Epithelial cell of proximal tubule (primary cell): ENCODE data around the gene VWA1. TPM values are rescaled to one million over a fixed set of nuclear protein-coding genes. Genes with fewer than 3 reads are reported as not detected.
"Not testable (repeated sequence)": the region's sequence is repeated elsewhere in the genome, so short reads cannot be mapped to it uniquely, and the experiment has no call there.

Source experiments
- DNase-seq: peaks from one replicate; pipeline ENCODE4 v3.0.0-alpha.2; 2011; ENCODE audit warnings: low read depth
- H3K4me3 ChIP-seq: 2 replicates; pipeline ENCODE4 v1.5.1; 2011; ENCODE audit warnings: low read depth, mild to moderate bottlenecking, low read length
- CTCF ChIP-seq: conservative IDR thresholded peaks from 2 replicates; pipeline ENCODE4 v1.5.1; 2012; ENCODE audit warnings: low read depth, mild to moderate bottlenecking, low read length
- total RNA-seq: library from RNA; depleted of rRNA; stranded (reverse); fragments of >200 nt; gene quantifications from 2 replicates; pipeline ENCODE4 v1.2.3, GENCODE V29; 2015

The VWA1 gene
- total RNA-seq, 1 donor from 2014 or later = 56.3 TPM

- TF ChIP-seq CTCF = no peak
- H3K4me3 ChIP-seq = no peak overlapping the region
- DNase-seq = no peak
These were observed 31.8 kb upstream of the VWA1 start for GRCh38 chr1:1403653-1404052.

DNA sequence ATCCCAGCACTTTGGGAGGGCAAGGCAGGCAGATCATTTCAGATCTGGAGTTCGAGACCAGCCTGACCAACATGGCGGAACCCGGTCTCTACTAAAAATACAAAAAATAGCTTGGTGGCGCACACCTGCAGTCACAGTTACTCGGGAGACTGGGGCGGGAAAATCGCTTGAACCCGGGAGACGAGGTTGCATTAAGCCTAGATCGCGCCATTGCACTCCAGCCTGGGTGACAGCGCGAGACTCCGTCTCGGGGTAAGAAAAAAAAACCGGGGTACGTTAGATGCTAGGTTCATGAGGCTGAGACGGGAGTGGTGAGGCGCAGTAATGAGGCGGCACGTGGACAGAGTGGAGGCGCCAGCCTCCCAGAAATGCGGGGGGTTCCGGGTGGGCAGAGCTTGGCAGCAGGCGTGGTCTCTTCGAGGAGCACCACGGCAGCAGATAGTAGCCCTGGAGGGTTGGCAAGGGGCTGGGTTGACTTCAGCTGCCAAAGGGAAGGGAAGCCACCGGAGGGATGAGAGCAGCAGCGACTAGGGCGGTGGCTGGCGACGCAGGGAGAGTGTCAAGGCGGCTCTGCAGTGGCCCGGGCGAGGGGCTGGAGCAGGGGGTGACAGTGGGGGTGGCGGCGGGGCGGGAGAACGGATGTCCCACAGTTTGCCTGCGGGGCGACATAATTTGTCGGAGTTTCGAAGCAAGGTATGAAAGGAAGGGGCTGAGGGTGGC is 29.2 kb upstream of the VWA1 start:
- peak overlapping the region; percentile 98 for H3K4me3 ChIP-seq
- TF ChIP-seq CTCF = no peak
- no peak for DNase-seq

DNA sequence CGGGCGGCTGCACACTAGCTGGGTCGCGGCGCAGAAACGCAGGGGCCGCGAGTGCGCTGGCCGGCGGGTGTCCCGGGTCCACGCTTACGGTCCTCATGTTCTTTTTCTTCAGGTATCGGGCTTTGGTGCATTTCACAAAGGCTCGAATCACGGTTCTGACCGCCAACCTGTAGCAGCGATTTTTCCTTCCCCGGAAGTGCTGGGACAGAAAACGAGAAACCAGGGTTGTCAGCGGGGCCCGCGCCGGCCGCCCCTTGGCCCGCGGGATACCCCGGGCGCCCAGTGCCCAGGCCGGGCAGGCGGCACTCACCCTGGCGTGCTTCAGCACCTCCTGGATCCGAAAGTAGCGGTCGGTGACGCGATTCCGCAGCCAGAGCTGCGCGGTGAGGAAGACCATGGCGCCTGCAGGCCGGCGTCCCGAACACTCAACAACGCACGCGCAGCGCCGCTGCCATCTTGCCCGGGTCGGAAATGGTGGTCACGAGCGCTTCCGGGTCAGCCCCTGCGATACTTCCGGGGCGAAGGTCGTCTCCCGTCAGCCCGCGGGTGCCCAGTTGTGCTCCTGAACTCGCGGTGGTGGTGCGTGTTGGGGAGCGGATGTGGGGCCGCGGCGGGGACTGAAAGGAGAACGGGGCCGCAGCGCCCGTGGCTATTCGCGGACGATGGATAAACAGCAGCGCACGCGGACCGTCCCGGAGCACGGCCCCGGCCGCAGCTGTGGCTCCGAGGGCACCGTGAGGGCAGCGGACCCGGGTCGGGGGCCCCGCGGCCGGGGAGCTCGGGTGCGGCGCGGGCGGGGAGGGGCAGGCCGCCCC is 28.5 kb upstream of the VWA1 start, which contains the start of gene MRPL20:
Gene MRPL20 (minus strand): TSS at position 473 of the 815 bp plus-strand sequence. CDS start 76 bp downstream, at position 397.
- no peak for TF ChIP-seq CTCF
- no peak for DNase-seq
- H3K4me3 ChIP-seq = peak within 1 kb of the TSS; percentile 98

DNA sequence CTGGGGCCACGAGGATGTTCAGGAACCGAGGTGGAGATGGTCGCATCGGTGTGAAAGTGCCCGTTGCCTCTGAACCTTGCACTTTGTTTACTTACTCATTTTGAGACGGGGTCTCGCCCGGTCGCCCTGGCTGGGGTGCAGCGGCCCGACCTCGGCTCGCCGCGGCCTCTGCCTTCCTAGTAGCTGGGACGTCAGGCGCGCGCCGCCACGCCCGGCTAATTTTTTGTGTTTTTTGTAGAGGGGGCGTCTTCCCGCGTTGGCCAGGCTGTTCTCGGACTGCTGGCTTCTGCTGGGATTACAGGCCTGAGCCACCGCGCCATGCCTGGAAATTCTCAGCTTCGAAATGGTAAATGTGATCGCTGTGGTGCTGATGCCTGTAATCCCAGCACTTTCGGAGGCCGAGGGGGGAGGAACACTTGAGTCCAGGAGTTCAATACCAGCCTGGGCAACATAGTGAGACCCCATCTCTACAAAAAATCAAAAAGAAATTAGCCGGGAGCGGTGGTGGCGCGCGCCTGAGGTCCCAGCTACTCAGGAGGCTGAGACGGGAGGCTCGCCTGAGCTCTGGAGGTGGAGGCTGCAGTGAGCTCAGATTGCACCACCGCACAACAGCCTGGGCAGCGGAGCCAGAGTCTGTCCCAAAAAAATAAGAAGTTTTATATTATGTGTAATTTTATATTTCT is 27.7 kb upstream of the VWA1 start:
- TF ChIP-seq CTCF = no peak
- peak overlapping the region; percentile 98 for H3K4me3 ChIP-seq
- no peak for DNase-seq

- DNase-seq, H3K4me3 ChIP-seq: not testable (repeated sequence)
These were observed 25.3 kb upstream of the VWA1 start for GRCh38 chr1:1410238-1410637.

- no peak overlapping the region for H3K4me3 ChIP-seq
- DNase-seq = no peak
- TF ChIP-seq CTCF = no peak
These were observed 23.9 kb upstream of the VWA1 start for GRCh38 chr1:1411626-1412025.

DNA sequence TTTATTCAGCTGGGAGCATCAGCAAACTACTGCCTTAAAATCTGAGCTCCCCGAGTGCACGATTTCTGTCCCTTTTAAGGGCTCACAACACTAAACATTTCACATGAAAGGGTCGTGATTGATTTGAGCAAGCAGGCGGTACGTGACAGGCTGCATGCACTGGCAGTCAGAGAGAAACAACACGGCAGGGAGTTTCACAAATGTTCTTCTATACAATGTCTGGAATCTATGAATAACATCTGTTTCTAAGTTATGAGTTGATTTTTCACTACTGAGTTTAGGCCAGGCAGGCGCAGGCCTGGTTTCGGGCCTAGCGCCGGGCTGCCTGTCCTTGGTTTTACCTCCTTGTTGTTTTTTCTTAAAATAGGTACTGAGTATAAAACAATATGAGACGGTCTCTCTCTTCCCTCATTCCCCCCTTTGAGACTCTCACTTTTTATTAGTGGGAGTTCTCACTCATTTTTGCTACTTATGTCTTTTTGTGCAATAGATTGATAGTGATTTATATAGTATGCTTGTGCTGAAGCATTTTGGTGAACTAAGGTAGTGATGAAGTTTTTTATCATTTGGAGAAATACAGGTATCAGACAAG is 23.1 kb upstream of the VWA1 start:
- not testable (repeated sequence) for DNase-seq, H3K4me3 ChIP-seq
